BE2C (cell line): ENCODE results near the gene CCDC17.

Source experiments
- DNase-seq: peaks from one replicate; pipeline ENCODE4 v3.0.0-alpha.2; 2020
- H3K27me3 ChIP-seq: fragments of 250-450 bp; sonication (Bioruptor Pico); 2 replicates; pipeline ENCODE4 v1.5.1; 2020; ENCODE audit warnings: mild to moderate bottlenecking
- H3K36me3 ChIP-seq: fragments of 250-450 bp; sonication (Bioruptor Pico); 2 replicates; pipeline ENCODE4 v1.5.1; 2020; ENCODE audit warnings: mild to moderate bottlenecking
- H3K4me1 ChIP-seq: fragments of 250-450 bp; sonication (Bioruptor Pico); 2 replicates; pipeline ENCODE4 v1.5.1; 2020
- H3K4me3 ChIP-seq: 2 replicates; pipeline ENCODE4 v1.5.1; 2011; ENCODE audit warnings: low read depth, low read length
- H3K9me3 ChIP-seq: fragments of 250-450 bp; sonication (Bioruptor Pico); 2 replicates; pipeline ENCODE4 v1.5.1; 2020
- CTCF ChIP-seq: IDR thresholded peaks from 2 replicates; pipeline ENCODE4 v1.5.1; 2012; ENCODE audit warnings: mild to moderate bottlenecking, low read depth, low read length

CCDC17 gene

GRCh38 chr1:45630429-45630828, 6.6 kb upstream of the CCDC17 start:
- no peaks in the 10 kb centered on the region for H3K27me3 ChIP-seq
- no peak overlapping the region for H3K4me3 ChIP-seq
- H3K36me3 ChIP-seq: peaks cover 13% of the 10 kb centered on the region
- TF ChIP-seq CTCF: no peak
- DNase-seq: no peak
- no peaks in the 10 kb centered on the region for H3K4me1 ChIP-seq
- H3K9me3 ChIP-seq: no peaks in the 10 kb centered on the region

GRCh38 chr1:45629035-45629434, 5.2 kb upstream of the CCDC17 start:
- H3K36me3 ChIP-seq: peaks cover 12% of the 10 kb centered on the region
- no peaks in the 10 kb centered on the region for H3K4me1 ChIP-seq
- no peak for DNase-seq
- no peaks in the 10 kb centered on the region for H3K27me3 ChIP-seq
- H3K4me3 ChIP-seq: no peak overlapping the region
- no peak for TF ChIP-seq CTCF
- H3K9me3 ChIP-seq: no peaks in the 10 kb centered on the region

GRCh38 chr1:45622524-45623394, 1.1 kb downstream of the CCDC17 start:
- no peaks in the 10 kb centered on the region for H3K27me3 ChIP-seq
- no peak for TF ChIP-seq CTCF
- no peak overlapping the region for H3K4me3 ChIP-seq
- DNase-seq: no peak
- no peaks in the 10 kb centered on the region for H3K36me3 ChIP-seq
- no peaks in the 10 kb centered on the region for H3K9me3 ChIP-seq
- H3K4me1 ChIP-seq: no peaks in the 10 kb centered on the region

DNA sequence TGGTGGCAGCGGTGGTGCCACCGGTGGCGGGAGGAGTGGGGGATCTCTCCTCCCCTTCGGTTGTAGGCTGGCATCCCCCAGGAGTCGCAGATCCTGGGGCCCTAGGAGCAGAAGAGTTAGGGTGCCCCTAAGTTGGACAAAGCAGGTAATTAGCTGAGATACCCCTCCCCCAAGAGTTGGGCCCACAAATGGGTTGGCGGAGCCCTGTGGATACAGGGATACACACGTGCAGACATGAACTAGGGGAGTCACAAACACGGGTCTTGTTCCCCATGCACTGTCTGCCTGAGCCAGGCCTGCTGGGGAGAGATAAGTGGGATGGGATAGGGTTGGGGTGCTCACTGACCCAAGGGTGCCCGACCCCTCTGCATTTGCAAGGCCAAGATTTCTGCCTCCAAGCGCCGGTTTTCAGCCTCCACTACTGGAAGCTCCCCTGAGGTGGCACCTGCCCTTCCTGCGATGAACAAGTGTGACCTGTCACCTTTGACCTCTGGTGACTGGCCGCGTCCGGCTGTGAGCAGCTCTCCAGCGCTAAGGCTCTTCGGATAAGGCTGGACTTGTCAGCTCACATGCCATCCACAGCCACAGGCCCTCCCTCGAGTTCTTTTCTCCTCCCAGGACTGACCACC, 1.8 kb downstream of the CCDC17 start:
- Histone ChIP-seq H3K9me3 (no peaks in the 10 kb centered on the region), H3K27me3 (no peaks in the 10 kb centered on the region), H3K36me3 (peaks cover 7% of the 10 kb centered on the region), H3K4me3 (no peak overlapping the region), H3K4me1 (no peaks in the 10 kb centered on the region)
- no peak for DNase-seq
- no peak for TF ChIP-seq CTCF

DNA sequence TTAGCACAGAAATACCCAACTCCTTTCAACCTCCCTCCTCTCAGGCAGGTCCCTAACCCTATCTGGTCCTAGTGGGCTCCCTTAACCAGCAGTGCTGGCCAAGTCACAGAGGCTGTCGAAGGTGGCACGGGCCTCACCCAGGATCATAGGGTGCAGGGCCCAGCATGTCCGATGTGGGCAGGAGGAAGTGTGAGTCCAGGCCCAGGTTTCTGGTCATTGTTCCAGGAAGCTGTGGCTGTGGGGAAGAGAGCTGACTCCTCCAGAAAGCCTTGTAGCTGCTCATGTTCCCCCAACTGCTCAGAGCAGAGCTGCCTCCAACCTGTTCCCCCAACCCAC, 2.4 kb downstream of the CCDC17 start:
- no peaks in the 10 kb centered on the region for H3K4me1 ChIP-seq
- H3K27me3 ChIP-seq: no peaks in the 10 kb centered on the region
- TF ChIP-seq CTCF: no peak
- no peak for DNase-seq
- H3K36me3 ChIP-seq: peaks cover 12% of the 10 kb centered on the region
- H3K9me3 ChIP-seq: no peaks in the 10 kb centered on the region
- H3K4me3 ChIP-seq: no peak overlapping the region
